IMR-90 (cell line): ENCODE data around the gene DYNLT3.

ENCODE experiments used
- CTCF ChIP-seq: conservative IDR thresholded peaks from 2 replicates; pipeline ENCODE4 v1.5.1; 2012; ENCODE audit warnings: mild to moderate bottlenecking, low read depth, low read length, improper control_type of control experiment
- SMC3 ChIP-seq: fragments of 150-350 bp; IDR thresholded peaks from 2 replicates; pipeline ENCODE4 v1.6.1; 2016; ENCODE audit warnings: low read depth, mild to moderate bottlenecking, antibody characterized with exemption, low read length, moderate library complexity

- TF ChIP-seq SMC3 (no peak), CTCF (no peak)
These were observed 45.3 kb downstream of the DYNLT3 start for GRCh38 chrX:37802028-37802427.
